Ectodermal cell (in vitro differentiated cells): ENCODE data around the gene TMEM270.

Experiments used
- H3K27ac ChIP-seq: 2 replicates; pipeline ENCODE4 v1.7.0; 2013; ENCODE audit warnings: mild to moderate bottlenecking, low read depth, low read length; ENCODE audit not compliant: insufficient read depth, poor library complexity, severe bottlenecking
- H3K27me3 ChIP-seq: 2 replicates; pipeline ENCODE4 v1.7.0; 2013; ENCODE audit warnings: mild to moderate bottlenecking, low read length; ENCODE audit not compliant: insufficient read depth, control insufficient read depth, poor library complexity, severe bottlenecking
- H3K36me3 ChIP-seq: one replicate; pipeline ENCODE4 v1.7.0; 2013; ENCODE audit warnings: low read length; ENCODE audit not compliant: control insufficient read depth, insufficient read depth
- H3K4me1 ChIP-seq: one replicate; pipeline ENCODE4 v1.7.0; 2013; ENCODE audit warnings: low read length; ENCODE audit not compliant: control insufficient read depth, insufficient read depth
- H3K4me3 ChIP-seq: 2 replicates; pipeline ENCODE4 v1.7.0; 2013; ENCODE audit warnings: low read depth, low read length, control low read depth; ENCODE audit not compliant: insufficient read depth
- H3K9me3 ChIP-seq: 2 replicates; pipeline ENCODE4 v1.7.0; 2013; ENCODE audit warnings: mild to moderate bottlenecking, low read length, moderate library complexity; ENCODE audit not compliant: control insufficient read depth
- WGBS, 2 experiments: methylation state at CpG; one replicate each; pipeline ENCODE4 v1.1.7; 2013; ENCODE audit warnings: missing lambda C conversion rate in 2 of 2; 5-methylcytosine and 5-hydroxymethylcytosine counted together

The TMEM270 gene

GRCh38 chr7:73887762-73888161, 26.8 kb downstream of the TMEM270 start:
- peaks cover 11% of the 10 kb centered on the region for H3K4me1 ChIP-seq
- H3K27me3 ChIP-seq = no peaks in the 10 kb centered on the region
- no peak overlapping the region for H3K4me3 ChIP-seq
- no peak overlapping the region for H3K27ac ChIP-seq
- WGBS, 2 experiments = 88 to 93% methylated on average over 5 of the region's 5 CpGs
- H3K36me3 ChIP-seq = no peaks in the 10 kb centered on the region
- no peaks in the 10 kb centered on the region for H3K9me3 ChIP-seq

DNA sequence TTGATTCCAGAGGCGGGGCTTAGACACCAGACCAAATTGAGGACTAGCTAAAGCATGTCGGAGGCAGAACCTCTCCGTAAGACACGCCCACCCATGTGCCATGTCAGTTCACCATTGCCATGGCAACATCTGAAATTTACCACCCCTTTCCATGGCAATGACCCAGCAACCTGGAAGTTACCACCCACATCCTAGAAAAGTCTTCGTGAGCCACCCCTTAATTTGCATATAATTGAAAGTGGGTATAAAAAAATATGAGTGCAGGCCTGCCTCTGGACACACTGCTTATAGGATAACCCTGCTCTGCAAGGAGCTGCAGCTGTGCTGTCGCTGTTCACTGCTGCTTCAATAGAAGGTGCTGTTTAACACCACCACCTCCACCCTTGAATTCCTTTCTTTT, 28.0 kb downstream of the TMEM270 start:
- H3K27me3 ChIP-seq = no peaks in the 10 kb centered on the region
- WGBS, 2 experiments = 79 to 84% methylated on average over 5 to 6 of the region's 6 CpGs
- no peak overlapping the region for H3K27ac ChIP-seq
- H3K36me3 ChIP-seq = no peaks in the 10 kb centered on the region
- peaks cover 11% of the 10 kb centered on the region for H3K4me1 ChIP-seq
- H3K9me3 ChIP-seq = no peaks in the 10 kb centered on the region
- H3K4me3 ChIP-seq = no peak overlapping the region

DNA sequence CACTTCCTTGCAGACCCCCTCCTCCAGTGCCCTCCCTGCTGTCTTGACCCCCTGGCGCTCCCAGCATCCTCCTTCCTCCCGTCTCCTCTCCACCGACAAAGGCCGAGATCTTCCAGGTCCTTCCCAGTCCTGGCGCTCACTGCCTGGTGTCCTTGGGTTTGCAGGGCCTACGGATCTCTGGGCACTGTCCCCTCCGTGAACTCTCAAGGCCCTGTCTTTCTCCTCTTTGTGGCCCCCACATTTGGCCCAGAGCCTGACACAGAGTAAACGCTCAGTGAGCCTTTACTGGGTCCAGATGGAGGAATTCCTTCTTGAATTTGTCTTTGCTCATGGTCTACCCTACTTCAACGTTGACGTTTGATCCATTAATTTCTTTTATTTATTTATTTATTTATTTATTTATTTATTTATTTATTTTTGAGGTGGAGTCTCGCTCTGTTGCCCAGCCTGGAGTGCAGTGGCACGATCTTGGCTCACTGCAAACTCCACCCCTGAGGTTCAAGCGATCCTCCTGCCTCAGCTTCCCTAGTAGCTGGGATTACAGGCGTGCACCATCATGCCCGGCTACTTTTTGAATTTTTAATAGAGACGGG, 29.7 kb downstream of the TMEM270 start:
- H3K4me1 ChIP-seq = peaks cover 11% of the 10 kb centered on the region
- H3K36me3 ChIP-seq = no peaks in the 10 kb centered on the region
- H3K27ac ChIP-seq = no peak overlapping the region
- H3K27me3 ChIP-seq = no peaks in the 10 kb centered on the region
- 92% methylated on average over 14 of the region's 16 CpGs for WGBS, 2 experiments
- no peaks in the 10 kb centered on the region for H3K9me3 ChIP-seq
- no peak overlapping the region for H3K4me3 ChIP-seq

DNA sequence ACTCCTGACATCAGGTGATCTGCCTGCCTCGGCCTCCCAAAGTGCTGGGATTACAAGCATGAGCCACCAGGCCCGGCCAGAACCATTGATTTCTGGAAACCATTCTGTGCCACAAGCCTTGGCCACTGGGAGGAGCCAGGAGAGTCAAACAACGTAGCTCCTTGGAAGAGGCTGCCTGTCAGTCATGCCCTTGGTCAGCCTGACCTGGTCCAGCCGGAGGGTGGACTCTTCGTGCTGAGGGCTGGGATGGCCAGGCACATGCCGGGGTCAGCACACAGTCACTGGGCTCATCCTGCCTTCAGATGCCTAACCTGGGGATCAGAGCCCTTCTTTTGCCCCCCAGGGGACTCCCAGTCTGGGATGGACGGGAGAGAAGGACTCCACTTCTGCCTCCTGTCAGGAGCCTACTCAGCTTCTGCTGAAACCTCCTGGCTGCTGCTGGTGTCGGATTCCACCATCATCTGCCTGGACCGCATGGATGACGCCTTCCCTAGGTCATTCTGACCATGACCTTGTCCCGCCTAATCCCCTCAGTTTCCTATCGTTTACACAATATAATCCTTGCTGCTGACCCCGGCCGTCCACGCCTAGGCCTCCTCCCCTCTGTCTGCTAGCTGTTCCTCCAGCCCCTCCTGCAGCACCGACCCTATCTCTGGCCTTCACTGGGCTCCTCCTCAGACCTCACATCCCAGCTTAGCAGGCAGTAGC, 30.4 kb downstream of the TMEM270 start:
- Histone ChIP-seq H3K27me3 (no peaks in the 10 kb centered on the region), H3K27ac (no peak overlapping the region), H3K9me3 (no peaks in the 10 kb centered on the region), H3K36me3 (no peaks in the 10 kb centered on the region), H3K4me1 (peaks cover 11% of the 10 kb centered on the region), H3K4me3 (no peak overlapping the region)
- 78 to 82% methylated on average over 16 of the region's 16 CpGs for WGBS, 2 experiments

- 90 to 93% methylated on average over 11 of the region's 11 CpGs for WGBS, 2 experiments
- H3K4me3 ChIP-seq = no peak overlapping the region
- H3K9me3 ChIP-seq = no peaks in the 10 kb centered on the region
- H3K4me1 ChIP-seq = peaks cover 4% of the 10 kb centered on the region
- H3K27me3 ChIP-seq = no peaks in the 10 kb centered on the region
- H3K36me3 ChIP-seq = no peaks in the 10 kb centered on the region
- H3K27ac ChIP-seq = no peak overlapping the region
Measured at GRCh38 chr7:73892003-73892999, 31.3 kb downstream of the TMEM270 start.

- Histone ChIP-seq H3K36me3 (no peaks in the 10 kb centered on the region), H3K27me3 (no peaks in the 10 kb centered on the region), H3K9me3 (no peaks in the 10 kb centered on the region), H3K4me3 (no peak overlapping the region), H3K4me1 (peaks cover 4% of the 10 kb centered on the region), H3K27ac (no peak overlapping the region)
- 86 to 89% methylated on average over 22 of the region's 22 CpGs for WGBS, 2 experiments
Measured at GRCh38 chr7:73893342-73894101, 32.6 kb downstream of the TMEM270 start.

DNA sequence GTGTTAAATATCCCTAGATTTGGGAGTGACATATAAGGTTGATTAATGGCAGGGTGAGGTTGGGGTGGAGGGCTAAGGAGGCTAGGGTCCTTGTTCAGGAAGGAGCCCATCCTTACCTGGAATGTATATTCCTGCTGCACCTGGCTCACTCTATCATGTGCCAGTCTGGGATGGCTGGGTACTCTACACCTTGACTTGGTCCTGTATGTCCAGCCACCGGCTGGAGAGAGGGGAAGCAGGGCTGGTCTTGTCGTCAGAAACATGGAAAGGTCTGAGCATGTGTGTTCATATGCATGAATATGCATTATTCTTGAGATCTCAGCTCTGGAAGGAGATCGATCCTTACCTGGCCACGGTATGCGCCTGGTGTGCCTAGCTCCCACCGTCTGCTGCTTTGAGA, 33.2 kb downstream of the TMEM270 start:
- Histone ChIP-seq H3K27me3 (no peaks in the 10 kb centered on the region), H3K36me3 (no peaks in the 10 kb centered on the region), H3K27ac (no peak overlapping the region), H3K9me3 (no peaks in the 10 kb centered on the region), H3K4me3 (no peak overlapping the region), H3K4me1 (peaks cover 4% of the 10 kb centered on the region)
- WGBS, 2 experiments = 91 to 94% methylated on average over 6 of the region's 6 CpGs

DNA sequence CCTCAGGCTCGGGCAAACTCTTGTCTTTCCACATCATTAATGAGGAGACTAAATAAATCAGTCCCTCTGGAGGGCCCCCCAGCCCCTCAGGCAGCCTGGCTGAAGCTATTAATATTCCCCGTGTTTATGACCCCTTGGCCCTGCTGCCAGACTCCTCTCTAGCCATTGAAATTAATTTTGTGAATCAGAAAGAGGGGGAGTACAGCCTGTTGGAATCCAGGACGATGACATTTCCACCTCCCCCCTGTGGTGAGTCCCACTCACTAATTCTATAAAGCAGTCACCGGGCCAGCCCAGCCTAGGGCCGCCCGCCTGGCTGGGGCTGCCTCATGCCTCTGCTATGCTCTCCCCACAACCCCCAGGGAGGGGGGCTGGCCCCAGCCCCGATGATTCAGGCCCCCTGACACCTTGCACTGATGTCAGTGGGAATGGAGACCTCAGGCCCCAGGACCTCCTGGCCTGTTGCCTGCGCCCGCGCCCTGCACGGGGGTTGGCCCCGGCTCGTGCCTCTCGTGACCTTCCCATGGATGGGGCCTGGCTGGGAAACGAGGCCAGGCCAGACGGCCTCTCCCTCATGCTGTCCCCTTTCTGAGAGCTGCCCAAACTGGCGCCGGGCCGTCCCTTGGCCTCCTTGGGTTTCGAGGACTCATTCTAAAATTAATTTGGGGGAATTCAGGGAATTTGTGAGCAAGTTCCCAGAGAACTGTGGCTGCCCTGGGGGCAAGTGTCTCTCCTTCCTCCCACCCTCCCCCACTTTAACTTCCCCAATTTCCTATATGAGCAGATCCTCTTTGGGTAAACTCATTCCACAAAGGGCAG, 34.0 kb downstream of the TMEM270 start:
- H3K9me3 ChIP-seq = no peaks in the 10 kb centered on the region
- WGBS, 2 experiments = 82 to 85% methylated on average over 20 of the region's 20 CpGs
- H3K27me3 ChIP-seq = no peaks in the 10 kb centered on the region
- H3K4me3 ChIP-seq = no peak overlapping the region
- no peak overlapping the region for H3K27ac ChIP-seq
- peaks cover 4% of the 10 kb centered on the region for H3K4me1 ChIP-seq
- no peaks in the 10 kb centered on the region for H3K36me3 ChIP-seq

- WGBS, 2 experiments = 100% methylated on average over 1 to 3 of the region's 3 CpGs
- Histone ChIP-seq H3K36me3 (no peaks in the 10 kb centered on the region), H3K4me1 (peaks cover 4% of the 10 kb centered on the region), H3K4me3 (no peak overlapping the region), H3K27me3 (no peaks in the 10 kb centered on the region), H3K9me3 (no peaks in the 10 kb centered on the region), H3K27ac (no peak overlapping the region)
Measured at GRCh38 chr7:73895626-73896025, 34.7 kb downstream of the TMEM270 start.
